Measurements from ENCODE around the gene FOLR1. TPM values are rescaled to one million over a fixed set of nuclear protein-coding genes. Genes with fewer than 3 reads are reported as not detected.
"Not testable (repeated sequence)": the region's sequence is repeated elsewhere in the genome, so short reads cannot be mapped to it uniquely, and the experiment has no call there.

Gene FOLR1
- total and polyA plus RNA-seq, 3 donors from 2014 or later, result 1.2 to 3.7 TPM; not detected in 1

- Histone ChIP-seq H3K27me3 (no peaks in the 10 kb centered on the region), H3K36me3 (ENCODE audit: low read depth, missing control alignments) (no peaks in the 10 kb centered on the region), H3K9me3 (no peaks in the 10 kb centered on the region), H3K27ac (no peak overlapping the region), H3K4me1 (no peaks in the 10 kb centered on the region), H3K4me3 (no peak overlapping the region)
- intact Hi-C loops (cut with DNase I; ENCODE audit: low total_unique reads), result no loop called here
- 88 to 91% methylated on average over 3 of the region's 3 CpGs for WGBS, 2 donors
- no peak for TF ChIP-seq POLR2A (IDR thresholded peaks at IDR 0.05)
- TF ChIP-seq CTCF (IDR thresholded peaks at IDR 0.05), result no peak
- DNase-seq, result no peak
Observed at GRCh38 chr11:72154816-72155215, 37.1 kb upstream of the FOLR1 start.

GRCh38 chr11:72155751-72156150, 36.2 kb upstream of the FOLR1 start:
- H3K4me1 ChIP-seq, result no peaks in the 10 kb centered on the region
- H3K36me3 ChIP-seq (ENCODE audit: low read depth, missing control alignments), result no peaks in the 10 kb centered on the region
- H3K27ac ChIP-seq, result no peak overlapping the region
- TF ChIP-seq CTCF (IDR thresholded peaks at IDR 0.05), result no peak
- no peak for TF ChIP-seq POLR2A (IDR thresholded peaks at IDR 0.05)
- H3K9me3 ChIP-seq, result no peaks in the 10 kb centered on the region
- H3K4me3 ChIP-seq, result no peak overlapping the region
- intact Hi-C loops (cut with DNase I; ENCODE audit: low total_unique reads), result no loop called here
- DNase-seq, result no peak
- no peaks in the 10 kb centered on the region for H3K27me3 ChIP-seq
- WGBS, 2 donors, result 90 to 95% methylated on average over 4 of the region's 4 CpGs

- Histone ChIP-seq H3K27me3 (no peaks in the 10 kb centered on the region), H3K4me1 (no peaks in the 10 kb centered on the region), H3K27ac (no peak overlapping the region), H3K36me3 (ENCODE audit: low read depth, missing control alignments) (no peaks in the 10 kb centered on the region), H3K4me3 (no peak overlapping the region), H3K9me3 (no peaks in the 10 kb centered on the region)
- TF ChIP-seq POLR2A (IDR thresholded peaks at IDR 0.05) (no peak), CTCF (IDR thresholded peaks at IDR 0.05) (no peak)
- no peak for DNase-seq
- intact Hi-C loops (cut with DNase I; ENCODE audit: low total_unique reads), result no loop called here
- 84 to 87% methylated on average over 4 of the region's 4 CpGs for WGBS, 2 donors
Observed at GRCh38 chr11:72157131-72157530, 34.8 kb upstream of the FOLR1 start.

GRCh38 chr11:72160319-72160718, 31.6 kb upstream of the FOLR1 start:
- no peak for DNase-seq
- H3K27ac ChIP-seq, result no peak overlapping the region
- no peaks in the 10 kb centered on the region for H3K27me3 ChIP-seq
- TF ChIP-seq CTCF (IDR thresholded peaks at IDR 0.05) (no peak), POLR2A (IDR thresholded peaks at IDR 0.05) (no peak)
- H3K9me3 ChIP-seq, result no peaks in the 10 kb centered on the region
- 87 to 92% methylated on average over 2 of the region's 2 CpGs for WGBS, 2 donors
- H3K4me1 ChIP-seq, result no peaks in the 10 kb centered on the region
- no peak overlapping the region for H3K4me3 ChIP-seq
- H3K36me3 ChIP-seq (ENCODE audit: low read depth, missing control alignments), result no peaks in the 10 kb centered on the region
- intact Hi-C loops (cut with DNase I; ENCODE audit: low total_unique reads), result no loop called here

GRCh38 chr11:72162891-72163492, 28.9 kb upstream of the FOLR1 start:
- no peak overlapping the region for H3K27ac ChIP-seq
- TF ChIP-seq POLR2A (IDR thresholded peaks at IDR 0.05) (no peak), CTCF (IDR thresholded peaks at IDR 0.05) (no peak)
- H3K4me1 ChIP-seq, result no peaks in the 10 kb centered on the region
- no peak for DNase-seq
- H3K27me3 ChIP-seq, result no peaks in the 10 kb centered on the region
- H3K36me3 ChIP-seq (ENCODE audit: low read depth, missing control alignments), result no peaks in the 10 kb centered on the region
- intact Hi-C loops (cut with DNase I; ENCODE audit: low total_unique reads), result no loop called here
- WGBS, 2 donors, result 61 to 72% methylated on average over 16 of the region's 16 CpGs
- H3K9me3 ChIP-seq, result no peaks in the 10 kb centered on the region
- H3K4me3 ChIP-seq, result no peak overlapping the region

- 87 to 97% methylated on average over 2 of the region's 3 CpGs for WGBS, 2 donors
- H3K4me1 ChIP-seq; H3K4me3 ChIP-seq; DNase-seq; H3K27ac ChIP-seq; H3K9me3 ChIP-seq; H3K36me3 ChIP-seq (ENCODE audit: low read depth, missing control alignments); intact Hi-C loops (cut with DNase I; ENCODE audit: low total_unique reads); H3K27me3 ChIP-seq: not testable (repeated sequence)
Observed at GRCh38 chr11:72164187-72164586, 27.8 kb upstream of the FOLR1 start.

- H3K36me3 ChIP-seq (ENCODE audit: low read depth, missing control alignments); H3K4me1 ChIP-seq; H3K27ac ChIP-seq; DNase-seq; H3K9me3 ChIP-seq; intact Hi-C loops (cut with DNase I; ENCODE audit: low total_unique reads); H3K4me3 ChIP-seq; H3K27me3 ChIP-seq: not testable (repeated sequence)
- 91 to 93% methylated on average over 5 of the region's 5 CpGs for WGBS, 2 donors
Observed at GRCh38 chr11:72169046-72169555, 22.8 kb upstream of the FOLR1 start.
